MCF 10A (cell line): ENCODE results near the gene ARHGEF3. TPM values are rescaled to one million over a fixed set of nuclear protein-coding genes. Genes with fewer than 3 reads are reported as not detected.
"Not testable (repeated sequence)": the region's sequence is repeated elsewhere in the genome, so short reads cannot be mapped to it uniquely, and the experiment has no call there.

Experiments used
- BruUV-seq: library from RNA; stranded (reverse); fragments of 400-500 nt; replicated peaks from 2 replicates; lab custom pipeline; 2021; lab: Mats Ljungman, UMichigan
- CTCF ChIA-PET: fragments of 300-600 bp; sonication (Branson Sonifier 250); formaldehyde crosslinking; extraction: SDS; loops from one replicate; lab custom pipeline; 2021; ENCODE audit warnings: antibody characterized with exemption, inconsistent platforms; lab: Yijun Ruan, JAX
- POLR2A ChIA-PET: fragments of 300-600, 350-650 bp; sonication (Branson Sonifier 250); formaldehyde crosslinking; extraction: SDS; loops from one replicate; lab custom pipeline; 2020; ENCODE audit warnings: antibody characterized with exemption, inconsistent platforms; lab: Yijun Ruan, JAX
- DNase-seq: peaks from one replicate; pipeline ENCODE4 v3.0.0-alpha.2; 2018; ENCODE audit not compliant: unreplicated experiment
- H3K27ac Mint-ChIP-seq: one replicate; pipeline ENCODE4 v1.8.0; 2022; ENCODE audit warnings: mild to moderate bottlenecking, low read depth, mixed read lengths; ENCODE audit not compliant: unreplicated experiment
- H3K27me3 Mint-ChIP-seq: one replicate; pipeline ENCODE4 v1.8.0; 2022; ENCODE audit warnings: mixed read lengths; ENCODE audit not compliant: insufficient read depth, unreplicated experiment
- H3K36me3 Mint-ChIP-seq: one replicate; pipeline ENCODE4 v1.8.0; 2022; ENCODE audit warnings: mild to moderate bottlenecking, moderate library complexity, mixed read lengths; ENCODE audit not compliant: insufficient read depth, unreplicated experiment
- H3K4me1 Mint-ChIP-seq: one replicate; pipeline ENCODE4 v1.8.0; 2022; ENCODE audit warnings: mixed read lengths; ENCODE audit not compliant: insufficient read depth, unreplicated experiment
- H3K4me3 Mint-ChIP-seq: one replicate; pipeline ENCODE4 v1.8.0; 2022; ENCODE audit warnings: mild to moderate bottlenecking, moderate library complexity, mixed read lengths; ENCODE audit not compliant: unreplicated experiment
- H3K9me3 Mint-ChIP-seq: one replicate; pipeline ENCODE4 v1.8.0; 2022; ENCODE audit warnings: mixed read lengths; ENCODE audit not compliant: unreplicated experiment
- CTCF ChIP-seq: fragments of 200-600 bp; IDR thresholded peaks from one replicate; pipeline ENCODE4 v1.8.0; 2022; ENCODE audit warnings: antibody characterized with exemption, mild to moderate bottlenecking; ENCODE audit not compliant: unreplicated experiment
- intact Hi-C: fragments of 100-400 bp; cut with micrococcal nuclease; formaldehyde crosslinking; loops from 2 replicates; pipeline ENCODE4 v1.14.1; 2022
- total RNA-seq: library from RNA; stranded (reverse); gene quantifications from 2 replicates; pipeline ENCODE4 v1.2.3, GENCODE V29; 2022

Gene ARHGEF3
- total RNA-seq, 1 experiment from 2014 or later: 10.6 TPM

GRCh38 chr3:56694867-56695683 lies 106.7 kb downstream of the ARHGEF3 start:
- TF ChIP-seq CTCF: no peak
- peaks cover 19% of the 10 kb centered on the region for H3K4me1 Mint-ChIP-seq
- DNase-seq: no peak
- peak overlapping the region; percentile 16 for H3K27ac Mint-ChIP-seq
- BruUV-seq: no TSS peak
- intact Hi-C loops: no loop called here
- ChIA-PET CTCF (interaction anchor here (0.7 to 5.7 kb wide), 8 partner anchors 9 to 301 kb away, joined by 3 to 29 read pairs (median 3); no protein-coding TSS in a partner anchor), POLR2A (no interaction called here)
- no peak overlapping the region for H3K4me3 Mint-ChIP-seq
- H3K9me3 Mint-ChIP-seq: no peaks in the 10 kb centered on the region
- no peaks in the 10 kb centered on the region for H3K36me3 Mint-ChIP-seq
- H3K27me3 Mint-ChIP-seq: no peaks in the 10 kb centered on the region

GRCh38 chr3:56693750-56694149 lies 108.0 kb downstream of the ARHGEF3 start:
- Mint-ChIP-seq H3K36me3 (no peaks in the 10 kb centered on the region), H3K27ac (peak overlapping the region; percentile 35), H3K9me3 (no peaks in the 10 kb centered on the region), H3K4me3 (no peak overlapping the region), H3K27me3 (no peaks in the 10 kb centered on the region), H3K4me1 (peaks cover 19% of the 10 kb centered on the region)
- intact Hi-C loops: no loop called here
- CTCF ChIA-PET: interaction anchor here (1.7 to 5.7 kb wide), 3 partner anchors 8 to 295 kb away, joined by 6 to 29 read pairs (median 7); no protein-coding TSS in a partner anchor
- BruUV-seq: no TSS peak
- TF ChIP-seq CTCF: no peak
- POLR2A ChIA-PET: interaction anchor here (0.7 to 1.7 kb wide), 2 partner anchors 95 to 107 kb away, joined by 3 to 4 read pairs; no protein-coding TSS in a partner anchor
- peak; percentile 17 for DNase-seq

- POLR2A ChIA-PET: interaction anchor here (0.6 to 1.7 kb wide), 2 partner anchors 108 to 904 kb away, joined by 3 to 4 read pairs; partner anchors contain the start of gene ARF4
- H3K9me3 Mint-ChIP-seq, intact Hi-C loops, BruUV-seq, H3K36me3 Mint-ChIP-seq, H3K27ac Mint-ChIP-seq, H3K27me3 Mint-ChIP-seq, DNase-seq, H3K4me3 Mint-ChIP-seq: not testable (repeated sequence)
- CTCF ChIA-PET: interaction anchor here (0.6 to 5.7 kb wide), 5 partner anchors 9 to 296 kb away, joined by 3 to 29 read pairs (median 4); no protein-coding TSS in a partner anchor
- peaks cover 23% of the 10 kb centered on the region for H3K4me1 Mint-ChIP-seq
Observed at GRCh38 chr3:56692520-56693433, 109.0 kb downstream of the ARHGEF3 start.

- H3K4me1 Mint-ChIP-seq: peaks cover 23% of the 10 kb centered on the region
- POLR2A ChIA-PET, H3K27ac Mint-ChIP-seq, H3K9me3 Mint-ChIP-seq, BruUV-seq, H3K36me3 Mint-ChIP-seq, H3K4me3 Mint-ChIP-seq, H3K27me3 Mint-ChIP-seq, DNase-seq, intact Hi-C loops: not testable (repeated sequence)
- CTCF ChIA-PET: interaction anchor here (0.9 to 5.7 kb wide), 4 partner anchors 10 to 297 kb away, joined by 3 to 29 read pairs (median 5); no protein-coding TSS in a partner anchor
Observed at GRCh38 chr3:56692001-56692365, 109.8 kb downstream of the ARHGEF3 start.
